HepG2 (cell line): ENCODE data around the gene SCARF1. TPM values are rescaled to one million over a fixed set of nuclear protein-coding genes. Genes with fewer than 3 reads are reported as not detected.

Source experiments
- ATF1 ChIP-seq: IDR thresholded peaks from 2 replicates; pipeline ENCODE4 v1.6.1; 2016; ENCODE audit warnings: mild to moderate bottlenecking, control low read depth
- CREM ChIP-seq, 2 experiments: sonication (generic) in 1 of 2; formaldehyde crosslinking in 1 of 2; IDR thresholded peaks; 2 replicates each; pipeline versions ENCODE4 v1.4.0 to v1.6.1; 2016 to 2020; ENCODE audit warnings: antibody characterized with exemption in 1 of 2, mild to moderate bottlenecking in 1 of 2, missing genetic modification reagents in 1 of 2
- FOXA1 ChIP-seq, 2 experiments: fragments of 450-650 bp in 1 of 2; sonication (generic) in 1 of 2; formaldehyde crosslinking in 1 of 2; IDR thresholded peaks; 2 replicates each; pipeline versions ENCODE4 v1.4.0 to v1.6.1; 2016 to 2020; ENCODE audit warnings: missing genetic modification reagents in 1 of 2
- HIVEP1 ChIP-seq: sonication (generic); formaldehyde crosslinking; IDR thresholded peaks from 2 replicates; pipeline ENCODE4 v1.4.0; 2020; ENCODE audit warnings: mild to moderate bottlenecking, missing genetic modification reagents
- HNRNPUL1 ChIP-seq: fragments of 200-400 bp; formaldehyde crosslinking; IDR thresholded peaks from 2 replicates; pipeline ENCODE4 v1.6.1; 2017; ENCODE audit warnings: low read depth, mild to moderate bottlenecking, low read length, moderate library complexity
- RAD21 ChIP-seq: fragments of 450-650 bp; formaldehyde crosslinking; IDR thresholded peaks from 2 replicates; pipeline ENCODE4 v1.5.0; 2020; ENCODE audit warnings: mild to moderate bottlenecking
- RARA ChIP-seq: IDR thresholded peaks from 2 replicates; pipeline ENCODE4 v1.6.1; 2016; ENCODE audit warnings: missing genetic modification reagents, missing compliant biosample characterization
- RXRB ChIP-seq: IDR thresholded peaks from 2 replicates; pipeline ENCODE4 v1.6.1; 2016; ENCODE audit warnings: borderline replicate concordance, missing genetic modification reagents, missing compliant biosample characterization
- ZNF274 ChIP-seq: sonication (generic); formaldehyde crosslinking; IDR thresholded peaks from 2 replicates; pipeline ENCODE4 v1.5.1; 2020; ENCODE audit warnings: mild to moderate bottlenecking, missing genetic modification reagents
- ZNF432 ChIP-seq: sonication (generic); formaldehyde crosslinking; IDR thresholded peaks from 2 replicates; pipeline ENCODE4 v1.5.0; 2020; ENCODE audit warnings: missing genetic modification reagents, mild to moderate bottlenecking, borderline replicate concordance
- polyA plus RNA-seq, 8 experiments: library from polyadenylated mRNA; depleted of rRNA in 3 of 8; stranded (reverse) in 7 of 8; unstranded in 1 of 8; fragments of >200 nt; fragmentation: Illumina TruSeq in 4 of 8; extraction: Trizol in 4 of 8; gene quantifications; 2 replicates each; pipeline versions ENCODE4 v1.2.1 to v1.2.3, GENCODE V29; 2011 to 2016; ENCODE audit warnings: low read depth in 4 of 8, missing spikeins in 1 of 8, mixed read lengths in 1 of 8; ENCODE audit not compliant: insufficient read depth in 1 of 8
- total RNA-seq, 5 experiments: library from RNA; depleted of rRNA; stranded (reverse); fragments of >200 nt; fragmentation: Illumina TruSeq; extraction: Trizol; gene quantifications; 2 replicates each; pipeline ENCODE4 v1.2.3, GENCODE V29; 2016; ENCODE audit warnings: low read depth in 1 of 5
- TF ChIP-seq, protein P1 (sequence below): sonication (generic); formaldehyde crosslinking; IDR thresholded peaks from 2 replicates; pipeline ENCODE4 v1.4.0; 2020; ENCODE audit warnings: missing genetic modification reagents
- TF ChIP-seq, protein P2 (sequence below), 2 experiments: sonication (generic) in 1 of 2; formaldehyde crosslinking in 1 of 2; IDR thresholded peaks; 2 replicates each; pipeline versions ENCODE4 v1.4.0 to v1.6.1; 2016 to 2020; ENCODE audit warnings: borderline replicate concordance in 1 of 2, low read depth in 1 of 2, mild to moderate bottlenecking in 1 of 2, missing genetic modification reagents in 1 of 2
- TF ChIP-seq, protein P3 (sequence below): sonication (generic); formaldehyde crosslinking; IDR thresholded peaks from 2 replicates; pipeline ENCODE4 v1.4.0; 2020; ENCODE audit warnings: low read depth, missing genetic modification reagents
- TF ChIP-seq, protein P4 (sequence below): sonication (generic); formaldehyde crosslinking; conservative IDR thresholded peaks from 2 replicates; pipeline ENCODE4 v1.4.0; 2020; ENCODE audit warnings: missing genetic modification reagents

SCARF1 gene
- total and polyA plus RNA-seq, 2 of the 13 experiments (the other 11 are each of a cell fraction or from before 2014, with no cell fraction given), result 0.24 to 0.71 TPM

DNA sequence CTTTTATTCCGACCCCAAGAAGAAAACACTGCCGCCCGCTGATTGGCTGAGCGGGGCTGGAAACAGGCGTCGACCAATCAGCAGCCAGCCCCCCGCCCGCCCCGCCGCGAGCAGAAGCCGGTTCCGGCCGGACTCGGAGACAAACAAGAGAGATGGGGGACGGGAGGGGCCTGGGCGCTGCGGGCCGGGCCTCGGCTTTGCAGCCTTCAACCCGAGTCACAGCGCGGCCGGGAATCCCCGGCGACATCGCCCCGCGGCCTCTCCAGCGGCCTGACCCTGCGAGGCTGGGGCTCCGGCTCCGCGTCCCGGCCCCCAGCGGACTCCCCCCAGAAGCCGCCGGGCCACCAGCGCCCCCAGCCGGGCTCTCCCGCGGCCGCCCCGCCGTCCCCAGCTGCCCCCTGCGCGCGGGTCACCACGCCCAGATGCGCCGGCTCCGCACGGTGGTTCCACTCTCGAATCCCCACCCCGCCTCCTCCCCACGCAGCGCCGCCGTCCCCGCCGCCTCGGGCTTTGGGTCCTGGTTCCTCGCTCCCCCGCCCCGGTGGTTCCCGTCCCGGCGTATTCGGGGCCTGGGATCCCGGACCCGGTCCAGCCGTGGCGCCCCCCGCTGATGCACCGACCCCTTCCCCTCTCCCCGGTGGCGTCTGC is 16.6 kb downstream of the SCARF1 start (continued):
- TF ChIP-seq FOXA1 (IDR thresholded peaks at IDR 0.05), result no peak
- peak; percentile 43; the same call in 1 of the 2 replicates for TF ChIP-seq FOXA1 (CRISPR knock-in tag; IDR thresholded peaks at IDR 0.05)
- TF ChIP-seq HIVEP1, result 0 out of 2 replicates have a peak, but pooled peaks have one; percentile 9
- no peak for TF ChIP-seq ZNF432 (CRISPR knock-in tag)
- no peak for TF ChIP-seq RARA (CRISPR knock-in tag)
- TF ChIP-seq, protein P1, sequence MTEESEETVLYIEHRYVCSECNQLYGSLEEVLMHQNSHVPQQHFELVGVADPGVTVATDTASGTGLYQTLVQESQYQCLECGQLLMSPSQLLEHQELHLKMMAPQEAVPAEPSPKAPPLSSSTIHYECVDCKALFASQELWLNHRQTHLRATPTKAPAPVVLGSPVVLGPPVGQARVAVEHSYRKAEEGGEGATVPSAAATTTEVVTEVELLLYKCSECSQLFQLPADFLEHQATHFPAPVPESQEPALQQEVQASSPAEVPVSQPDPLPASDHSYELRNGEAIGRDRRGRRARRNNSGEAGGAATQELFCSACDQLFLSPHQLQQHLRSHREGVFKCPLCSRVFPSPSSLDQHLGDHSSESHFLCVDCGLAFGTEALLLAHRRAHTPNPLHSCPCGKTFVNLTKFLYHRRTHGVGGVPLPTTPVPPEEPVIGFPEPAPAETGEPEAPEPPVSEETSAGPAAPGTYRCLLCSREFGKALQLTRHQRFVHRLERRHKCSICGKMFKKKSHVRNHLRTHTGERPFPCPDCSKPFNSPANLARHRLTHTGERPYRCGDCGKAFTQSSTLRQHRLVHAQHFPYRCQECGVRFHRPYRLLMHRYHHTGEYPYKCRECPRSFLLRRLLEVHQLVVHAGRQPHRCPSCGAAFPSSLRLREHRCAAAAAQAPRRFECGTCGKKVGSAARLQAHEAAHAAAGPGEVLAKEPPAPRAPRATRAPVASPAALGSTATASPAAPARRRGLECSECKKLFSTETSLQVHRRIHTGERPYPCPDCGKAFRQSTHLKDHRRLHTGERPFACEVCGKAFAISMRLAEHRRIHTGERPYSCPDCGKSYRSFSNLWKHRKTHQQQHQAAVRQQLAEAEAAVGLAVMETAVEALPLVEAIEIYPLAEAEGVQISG (CRISPR knock-in tag), result 0 out of 2 replicates have a peak, but pooled peaks have one; percentile 35
- no peak for TF ChIP-seq ZNF274 (CRISPR knock-in tag)
- TF ChIP-seq, protein P2, sequence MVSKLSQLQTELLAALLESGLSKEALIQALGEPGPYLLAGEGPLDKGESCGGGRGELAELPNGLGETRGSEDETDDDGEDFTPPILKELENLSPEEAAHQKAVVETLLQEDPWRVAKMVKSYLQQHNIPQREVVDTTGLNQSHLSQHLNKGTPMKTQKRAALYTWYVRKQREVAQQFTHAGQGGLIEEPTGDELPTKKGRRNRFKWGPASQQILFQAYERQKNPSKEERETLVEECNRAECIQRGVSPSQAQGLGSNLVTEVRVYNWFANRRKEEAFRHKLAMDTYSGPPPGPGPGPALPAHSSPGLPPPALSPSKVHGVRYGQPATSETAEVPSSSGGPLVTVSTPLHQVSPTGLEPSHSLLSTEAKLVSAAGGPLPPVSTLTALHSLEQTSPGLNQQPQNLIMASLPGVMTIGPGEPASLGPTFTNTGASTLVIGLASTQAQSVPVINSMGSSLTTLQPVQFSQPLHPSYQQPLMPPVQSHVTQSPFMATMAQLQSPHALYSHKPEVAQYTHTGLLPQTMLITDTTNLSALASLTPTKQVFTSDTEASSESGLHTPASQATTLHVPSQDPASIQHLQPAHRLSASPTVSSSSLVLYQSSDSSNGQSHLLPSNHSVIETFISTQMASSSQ (IDR thresholded peaks at IDR 0.05; ENCODE audit: low read depth), result no peak
- TF ChIP-seq, protein P2 (CRISPR knock-in tag; IDR thresholded peaks at IDR 0.05; ENCODE audit: borderline replicate concordance), result 0 out of 2 replicates have a peak, but pooled peaks have one; percentile 20
- TF ChIP-seq, protein P3, sequence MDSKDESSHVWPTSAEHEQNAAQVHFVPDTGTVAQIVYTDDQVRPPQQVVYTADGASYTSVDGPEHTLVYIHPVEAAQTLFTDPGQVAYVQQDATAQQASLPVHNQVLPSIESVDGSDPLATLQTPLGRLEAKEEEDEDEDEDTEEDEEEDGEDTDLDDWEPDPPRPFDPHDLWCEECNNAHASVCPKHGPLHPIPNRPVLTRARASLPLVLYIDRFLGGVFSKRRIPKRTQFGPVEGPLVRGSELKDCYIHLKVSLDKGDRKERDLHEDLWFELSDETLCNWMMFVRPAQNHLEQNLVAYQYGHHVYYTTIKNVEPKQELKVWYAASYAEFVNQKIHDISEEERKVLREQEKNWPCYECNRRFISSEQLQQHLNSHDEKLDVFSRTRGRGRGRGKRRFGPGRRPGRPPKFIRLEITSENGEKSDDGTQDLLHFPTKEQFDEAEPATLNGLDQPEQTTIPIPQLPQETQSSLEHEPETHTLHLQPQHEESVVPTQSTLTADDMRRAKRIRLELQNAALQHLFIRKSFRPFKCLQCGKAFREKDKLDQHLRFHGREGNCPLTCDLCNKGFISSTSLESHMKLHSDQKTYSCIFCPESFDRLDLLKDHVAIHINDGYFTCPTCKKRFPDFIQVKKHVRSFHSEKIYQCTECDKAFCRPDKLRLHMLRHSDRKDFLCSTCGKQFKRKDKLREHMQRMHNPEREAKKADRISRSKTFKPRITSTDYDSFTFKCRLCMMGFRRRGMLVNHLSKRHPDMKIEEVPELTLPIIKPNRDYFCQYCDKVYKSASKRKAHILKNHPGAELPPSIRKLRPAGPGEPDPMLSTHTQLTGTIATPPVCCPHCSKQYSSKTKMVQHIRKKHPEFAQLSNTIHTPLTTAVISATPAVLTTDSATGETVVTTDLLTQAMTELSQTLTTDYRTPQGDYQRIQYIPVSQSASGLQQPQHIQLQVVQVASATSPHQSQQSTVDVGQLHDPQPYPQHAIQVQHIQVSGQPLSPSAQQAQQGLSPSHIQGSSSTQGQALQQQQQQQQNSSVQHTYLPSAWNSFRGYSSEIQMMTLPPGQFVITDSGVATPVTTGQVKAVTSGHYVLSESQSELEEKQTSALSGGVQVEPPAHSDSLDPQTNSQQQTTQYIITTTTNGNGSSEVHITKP (CRISPR knock-in tag), result 0 out of 2 replicates have a peak, but pooled peaks have one; percentile 45
- no peak for TF ChIP-seq CREM (IDR thresholded peaks at IDR 0.05)
- no peak for TF ChIP-seq CREM (CRISPR knock-in tag; IDR thresholded peaks at IDR 0.05)
- TF ChIP-seq, protein P4, sequence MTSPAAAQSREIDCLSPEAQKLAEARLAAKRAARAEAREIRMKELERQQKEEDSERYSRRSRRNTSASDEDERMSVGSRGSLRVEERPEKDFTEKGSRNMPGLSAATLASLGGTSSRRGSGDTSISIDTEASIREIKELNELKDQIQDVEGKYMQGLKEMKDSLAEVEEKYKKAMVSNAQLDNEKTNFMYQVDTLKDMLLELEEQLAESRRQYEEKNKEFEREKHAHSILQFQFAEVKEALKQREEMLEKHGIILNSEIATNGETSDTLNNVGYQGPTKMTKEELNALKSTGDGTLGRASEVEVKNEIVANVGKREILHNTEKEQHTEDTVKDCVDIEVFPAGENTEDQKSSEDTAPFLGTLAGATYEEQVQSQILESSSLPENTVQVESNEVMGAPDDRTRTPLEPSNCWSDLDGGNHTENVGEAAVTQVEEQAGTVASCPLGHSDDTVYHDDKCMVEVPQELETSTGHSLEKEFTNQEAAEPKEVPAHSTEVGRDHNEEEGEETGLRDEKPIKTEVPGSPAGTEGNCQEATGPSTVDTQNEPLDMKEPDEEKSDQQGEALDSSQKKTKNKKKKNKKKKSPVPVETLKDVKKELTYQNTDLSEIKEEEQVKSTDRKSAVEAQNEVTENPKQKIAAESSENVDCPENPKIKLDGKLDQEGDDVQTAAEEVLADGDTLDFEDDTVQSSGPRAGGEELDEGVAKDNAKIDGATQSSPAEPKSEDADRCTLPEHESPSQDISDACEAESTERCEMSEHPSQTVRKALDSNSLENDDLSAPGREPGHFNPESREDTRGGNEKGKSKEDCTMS (CRISPR knock-in tag), result no peak
- no peak for TF ChIP-seq HNRNPUL1
- TF ChIP-seq ATF1 (CRISPR knock-in tag), result no peak
- TF ChIP-seq RXRB (CRISPR knock-in tag), result peak; percentile 27; the same call in 1 of the 2 replicates
- TF ChIP-seq RAD21 (CRISPR knock-in tag), result peak; percentile 78
